Mesothelial cell of epicardium (in vitro differentiated cells): Measurements from ENCODE around the gene HYI. TPM values are rescaled to one million over a fixed set of nuclear protein-coding genes. Genes with fewer than 3 reads are reported as not detected.

ENCODE experiments used
- DNase-seq, 2 experiments: peaks; one replicate each; pipeline ENCODE4 v3.0.0; 2021; ENCODE audit warnings: low spot score in 2 of 2; ENCODE audit not compliant: unreplicated experiment in 2 of 2
- H3K27ac Mint-ChIP-seq: 2 replicates; pipeline ENCODE4 v1.8.0; 2021; ENCODE audit warnings: mixed read lengths
- H3K27me3 Mint-ChIP-seq: 2 replicates; pipeline ENCODE4 v1.8.0; 2021; ENCODE audit warnings: low read depth, mixed read lengths
- H3K36me3 Mint-ChIP-seq: 2 replicates; pipeline ENCODE4 v1.8.0; 2021; ENCODE audit warnings: mixed read lengths
- H3K4me1 Mint-ChIP-seq: 2 replicates; pipeline ENCODE4 v1.8.0; 2021; ENCODE audit warnings: mixed read lengths
- H3K4me3 Mint-ChIP-seq: 2 replicates; pipeline ENCODE4 v1.8.0; 2021; ENCODE audit warnings: mild to moderate bottlenecking, moderate library complexity, mixed read lengths
- H3K9me3 Mint-ChIP-seq: 2 replicates; pipeline ENCODE4 v1.8.0; 2021; ENCODE audit warnings: mixed read lengths
- CTCF ChIP-seq: fragments of 200-600 bp; sonication (generic); IDR thresholded peaks from one replicate; pipeline ENCODE4 v1.5.0; 2021; ENCODE audit warnings: antibody characterized with exemption; ENCODE audit not compliant: unreplicated experiment
- total RNA-seq: library from RNA; stranded (reverse); gene quantifications from 3 replicates; pipeline ENCODE4 v1.2.1, GENCODE V29; 2021

HYI gene
- total RNA-seq, 1 donor from 2014 or later, result 41.2 TPM

- H3K36me3 Mint-ChIP-seq, result peaks cover 36% of the 10 kb centered on the region
- TF ChIP-seq CTCF, result no peak
- H3K27ac Mint-ChIP-seq, result no peak overlapping the region
- H3K27me3 Mint-ChIP-seq, result no peaks in the 10 kb centered on the region
- no peak for DNase-seq
- H3K4me1 Mint-ChIP-seq, result peaks cover 12% of the 10 kb centered on the region
- H3K9me3 Mint-ChIP-seq, result no peaks in the 10 kb centered on the region
- H3K4me3 Mint-ChIP-seq, result no peak overlapping the region
Observed at GRCh38 chr1:43441894-43442637, 11.7 kb downstream of the HYI start.

DNA sequence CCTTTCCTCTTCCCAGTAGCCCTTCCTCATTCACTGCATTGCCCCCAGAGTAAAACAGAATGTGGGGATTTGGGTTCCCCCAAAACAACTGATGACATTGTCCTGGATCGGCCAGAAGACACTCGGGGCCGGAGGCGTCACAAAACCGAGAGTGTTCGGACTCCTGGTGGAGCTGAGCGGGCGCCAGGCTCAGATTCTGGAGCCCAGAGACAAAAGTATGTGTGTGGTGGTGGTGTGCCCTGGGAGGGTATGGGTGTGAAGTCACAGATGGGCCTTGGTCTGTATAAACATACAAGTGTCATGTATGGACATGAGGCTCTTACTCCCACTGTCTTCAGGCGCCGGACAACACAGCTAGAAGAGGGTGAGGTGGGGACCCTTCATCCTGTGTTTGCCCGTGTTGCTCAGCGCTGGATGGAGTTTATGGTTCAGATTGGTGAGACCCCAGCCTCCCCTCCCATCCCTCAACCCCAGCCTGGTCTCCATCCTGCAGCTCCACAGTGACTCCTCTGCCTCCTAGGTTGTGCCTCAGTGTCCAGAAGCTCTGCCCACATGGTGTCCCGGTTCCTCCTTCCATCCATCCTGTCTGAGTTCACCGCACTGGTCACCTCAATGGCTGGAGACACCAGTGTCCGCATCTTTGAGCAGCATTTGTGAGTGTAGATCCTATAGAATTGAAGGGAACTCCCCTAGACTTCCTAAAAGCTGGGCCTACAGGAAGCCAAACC lies 12.4 kb downstream of the HYI start:
- DNase-seq, result no peak
- TF ChIP-seq CTCF, result no peak
- H3K4me3 Mint-ChIP-seq, result no peak overlapping the region
- H3K27ac Mint-ChIP-seq, result no peak overlapping the region
- H3K27me3 Mint-ChIP-seq, result no peaks in the 10 kb centered on the region
- H3K9me3 Mint-ChIP-seq, result no peaks in the 10 kb centered on the region
- peaks cover 12% of the 10 kb centered on the region for H3K4me1 Mint-ChIP-seq
- H3K36me3 Mint-ChIP-seq, result peaks cover 30% of the 10 kb centered on the region

- TF ChIP-seq CTCF, result no peak
- H3K9me3 Mint-ChIP-seq, result no peaks in the 10 kb centered on the region
- H3K4me1 Mint-ChIP-seq, result peaks cover 15% of the 10 kb centered on the region
- H3K4me3 Mint-ChIP-seq, result no peak overlapping the region
- H3K36me3 Mint-ChIP-seq, result peaks cover 28% of the 10 kb centered on the region
- no peak for DNase-seq
- no peaks in the 10 kb centered on the region for H3K27me3 Mint-ChIP-seq
- H3K27ac Mint-ChIP-seq, result no peak overlapping the region
Observed at GRCh38 chr1:43440358-43440757, 13.4 kb downstream of the HYI start.

GRCh38 chr1:43439781-43440180 lies 13.9 kb downstream of the HYI start:
- Mint-ChIP-seq H3K27ac (no peak overlapping the region), H3K4me1 (peaks cover 9% of the 10 kb centered on the region)
- DNase-seq, result no peak

DNA sequence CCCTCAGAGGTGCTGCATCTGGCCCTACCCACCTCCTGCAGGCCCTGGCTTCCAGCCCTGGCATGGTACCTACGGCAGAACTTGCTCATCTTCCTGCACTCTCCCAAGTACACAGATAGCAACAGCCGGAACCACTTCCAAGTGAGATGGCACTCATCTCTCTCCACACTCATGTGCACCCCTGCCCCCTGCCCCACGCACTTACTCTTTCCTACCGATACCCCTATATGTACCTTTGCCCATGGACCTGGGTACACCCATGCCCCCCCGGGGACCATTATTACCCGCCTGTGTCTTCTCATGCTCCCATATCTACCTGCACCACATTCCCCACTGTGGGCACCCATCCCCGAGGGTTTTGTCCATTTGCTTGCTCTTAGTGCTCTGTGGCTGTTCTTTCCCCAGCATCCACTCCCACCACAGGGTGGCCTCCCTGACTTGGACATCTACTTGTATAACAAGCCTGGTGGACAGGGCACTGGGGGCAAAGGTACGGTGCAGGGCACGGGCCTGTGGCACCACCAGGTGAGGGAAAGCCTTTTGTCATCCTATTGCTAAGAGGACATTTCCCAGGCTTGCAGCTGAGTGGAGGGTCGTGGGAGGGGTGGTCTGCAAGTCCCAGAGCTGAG lies 14.7 kb downstream of the HYI start:
- no peak for DNase-seq
- peaks cover 4% of the 10 kb centered on the region for H3K4me1 Mint-ChIP-seq
- TF ChIP-seq CTCF, result no peak
- peaks cover 36% of the 10 kb centered on the region for H3K36me3 Mint-ChIP-seq
- no peak overlapping the region for H3K4me3 Mint-ChIP-seq
- H3K27ac Mint-ChIP-seq, result no peak overlapping the region
- H3K27me3 Mint-ChIP-seq, result no peaks in the 10 kb centered on the region
- H3K9me3 Mint-ChIP-seq, result no peaks in the 10 kb centered on the region

More at GRCh38 chr1:43439781-43440180, 13.9 kb downstream of the HYI start:
- no peaks in the 10 kb centered on the region for H3K27me3 Mint-ChIP-seq
- H3K36me3 Mint-ChIP-seq, result peaks cover 34% of the 10 kb centered on the region
- H3K4me3 Mint-ChIP-seq, result no peak overlapping the region
- no peak for TF ChIP-seq CTCF
- no peaks in the 10 kb centered on the region for H3K9me3 Mint-ChIP-seq
